ENCODE measurements around the gene MRTFB.

Gene MRTFB

GRCh38 chr16:14196011-14196410 is 124.9 kb downstream of the MRTFB start:
- DNase-seq, result no peak

- DNase-seq, result no peak
Observed at GRCh38 chr16:14196539-14196938, 125.4 kb downstream of the MRTFB start.

GRCh38 chr16:14198012-14198411 is 126.9 kb downstream of the MRTFB start:
- DNase-seq, result no peak

GRCh38 chr16:14198572-14198971 is 127.5 kb downstream of the MRTFB start:
- no peak for DNase-seq

GRCh38 chr16:14199199-14199598 is 128.1 kb downstream of the MRTFB start:
- no peak for DNase-seq

GRCh38 chr16:14199624-14200023 is 128.5 kb downstream of the MRTFB start:
- DNase-seq, result no peak

- no peak for DNase-seq
Observed at GRCh38 chr16:14202095-14202494, 131.0 kb downstream of the MRTFB start.

GRCh38 chr16:14202697-14203096 is 131.6 kb downstream of the MRTFB start:
- no peak for DNase-seq

- DNase-seq, result no peak
Observed at GRCh38 chr16:14203166-14203565, 132.0 kb downstream of the MRTFB start.

GRCh38 chr16:14205666-14206065 is 134.5 kb downstream of the MRTFB start:
- no peak for DNase-seq

GRCh38 chr16:14211856-14212543 is 140.9 kb downstream of the MRTFB start:
- no peak for DNase-seq

- DNase-seq, result no peak
Observed at GRCh38 chr16:14215941-14216340, 144.8 kb downstream of the MRTFB start.

GRCh38 chr16:14219983-14220382 is 148.9 kb downstream of the MRTFB start:
- no peak for DNase-seq

GRCh38 chr16:14223632-14224031 is 152.5 kb downstream of the MRTFB start:
- DNase-seq, result no peak

GRCh38 chr16:14225457-14225856 is 154.3 kb downstream of the MRTFB start:
- DNase-seq, result no peak

- DNase-seq, result no peak
Observed at GRCh38 chr16:14232106-14232864, 161.2 kb downstream of the MRTFB start.

- no peak for DNase-seq
Observed at GRCh38 chr16:14236401-14236800, 165.3 kb downstream of the MRTFB start.

- no peak for DNase-seq
Observed at GRCh38 chr16:14238756-14239155, 167.6 kb downstream of the MRTFB start.

- no peak for DNase-seq
Observed at GRCh38 chr16:14239791-14240190, 168.7 kb downstream of the MRTFB start.

- no peak for DNase-seq
Observed at GRCh38 chr16:14240219-14240843, 169.2 kb downstream of the MRTFB start.

GRCh38 chr16:14240964-14241363 is 169.8 kb downstream of the MRTFB start:
- no peak for DNase-seq

GRCh38 chr16:14241631-14242030 is 170.5 kb downstream of the MRTFB start:
- DNase-seq, result no peak

GRCh38 chr16:14242769-14243168 is 171.7 kb downstream of the MRTFB start:
- no peak for DNase-seq

Measured in activated CD4-positive, alpha-beta T cell treated with anti-CD3 and anti-CD28 coated beads, Interleukin-2, amount 50 U/mL, for 4 hours (primary cell).